Measurements from ENCODE around the gene IQCF6.
"Not testable (repeated sequence)": the region's sequence is repeated elsewhere in the genome, so short reads cannot be mapped to it uniquely, and the experiment has no call there.

IQCF6 gene

DNA sequence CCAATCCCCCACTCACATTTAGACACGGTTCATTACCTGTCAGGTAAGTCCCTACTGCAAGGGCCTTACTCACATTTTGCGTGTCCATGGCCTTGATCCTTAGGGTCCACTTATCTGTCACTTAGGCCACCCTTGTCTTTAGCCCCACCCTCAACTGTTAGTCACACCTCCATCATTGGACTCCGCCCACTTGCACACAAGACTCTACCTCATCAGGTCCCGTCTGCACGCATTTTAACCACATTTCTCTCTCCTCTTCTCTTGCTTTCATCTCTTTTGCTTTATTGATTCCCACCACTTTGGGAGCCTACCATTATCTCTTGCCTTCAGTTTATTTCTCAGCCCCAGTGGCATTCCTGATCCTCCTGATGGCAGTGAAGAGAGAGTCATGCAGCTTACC, at the start of gene IQCF6:
Gene IQCF6, minus strand, starts transcription at position 101 of the 400 bp plus-strand sequence. Its CDS starts 13 bp downstream, at position 88.
- DNase-seq (ENCODE audit: low read depth in 2 of 3, low spot score in 1 of 3): no peak

DNA sequence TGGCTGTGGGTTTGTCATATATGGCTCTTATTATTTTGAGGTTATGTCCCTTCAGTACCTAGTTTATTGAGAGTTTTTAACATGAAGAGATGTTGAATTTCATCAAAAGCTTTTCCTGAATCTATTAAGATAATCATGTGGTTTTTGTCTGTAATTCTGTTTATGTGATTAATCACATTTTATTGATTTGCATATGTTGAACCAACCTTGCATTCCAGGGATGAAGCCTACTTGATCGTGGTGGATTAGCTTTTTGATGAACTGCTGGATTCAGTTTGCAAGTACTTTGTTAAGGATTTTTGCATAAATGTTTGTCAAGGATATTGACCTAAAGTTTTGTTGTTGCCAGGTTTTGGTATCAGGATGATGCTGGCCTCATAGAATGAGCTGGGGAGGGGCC, 49.3 kb upstream of the IQCF6 start:
- no peak for DNase-seq (ENCODE audit: low read depth in 2 of 3, low spot score in 1 of 3)

GRCh38 chr3:51819709-51820406, 40.8 kb upstream of the IQCF6 start:
- DNase-seq (ENCODE audit: low read depth in 2 of 3, low spot score in 1 of 3): peak in 1 of 3 donors; percentile 5

DNA sequence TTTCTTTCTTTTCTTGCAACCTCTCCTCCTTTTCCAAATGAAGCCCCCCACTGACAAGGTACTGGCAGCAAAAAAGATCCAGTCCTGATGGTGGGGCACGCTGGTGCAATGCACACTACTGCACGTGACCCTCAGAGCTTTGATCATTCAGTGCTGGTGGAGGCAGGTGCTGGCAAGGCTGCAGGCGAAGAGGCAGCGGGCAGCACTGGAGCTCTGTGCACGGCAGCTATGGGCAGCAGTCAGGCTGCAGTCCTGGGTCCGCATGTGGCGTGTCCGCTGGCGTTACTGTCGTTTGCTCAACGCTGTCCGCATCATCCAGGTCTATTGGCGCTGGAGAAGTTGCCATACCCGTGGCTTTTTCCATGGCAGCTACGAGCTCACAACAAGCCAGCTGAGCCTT, 40.1 kb upstream of the IQCF6 start:
- no peak for DNase-seq (ENCODE audit: low read depth in 2 of 3, low spot score in 1 of 3)

DNA sequence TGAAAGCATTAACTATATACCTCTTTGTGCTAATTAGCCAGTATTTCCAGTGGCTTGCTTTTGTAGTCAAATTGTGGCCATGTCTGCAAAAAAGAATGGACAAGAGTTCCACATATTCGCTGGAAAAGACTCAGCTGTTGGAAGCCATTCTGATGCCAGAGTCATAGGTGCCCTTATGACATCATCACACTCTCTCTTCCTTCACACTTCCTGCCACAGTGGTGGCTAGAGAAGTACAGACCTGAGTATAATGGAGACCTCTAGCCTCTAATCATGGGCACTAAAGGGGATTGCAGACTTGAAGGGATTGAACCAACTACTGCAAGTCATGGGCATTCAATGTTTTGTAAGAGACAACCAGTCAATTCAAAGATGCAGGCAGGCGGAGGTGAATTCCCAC, 38.3 kb upstream of the IQCF6 start:
- no peak for DNase-seq (ENCODE audit: low read depth in 2 of 3, low spot score in 1 of 3)

DNA sequence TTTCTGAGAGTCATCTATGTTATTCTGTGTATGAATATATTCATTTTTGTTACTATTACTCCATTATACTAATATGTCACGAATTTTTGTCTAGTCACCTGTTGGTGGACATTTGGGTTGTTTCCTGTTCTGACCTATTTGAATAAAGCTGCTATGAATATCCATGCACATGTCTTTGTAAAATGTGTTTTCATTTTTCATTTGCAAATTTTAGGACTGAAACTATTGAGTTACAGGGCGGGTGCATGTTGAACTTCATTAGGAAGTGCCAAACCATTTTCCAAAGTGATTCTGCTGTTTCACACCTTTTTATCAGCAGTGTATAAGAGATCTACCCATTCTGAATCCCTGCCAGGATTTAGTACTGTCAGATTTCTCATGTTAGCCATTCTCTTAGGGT, 37.7 kb upstream of the IQCF6 start:
- DNase-seq (ENCODE audit: low read depth in 2 of 3, low spot score in 1 of 3): no peak

DNA sequence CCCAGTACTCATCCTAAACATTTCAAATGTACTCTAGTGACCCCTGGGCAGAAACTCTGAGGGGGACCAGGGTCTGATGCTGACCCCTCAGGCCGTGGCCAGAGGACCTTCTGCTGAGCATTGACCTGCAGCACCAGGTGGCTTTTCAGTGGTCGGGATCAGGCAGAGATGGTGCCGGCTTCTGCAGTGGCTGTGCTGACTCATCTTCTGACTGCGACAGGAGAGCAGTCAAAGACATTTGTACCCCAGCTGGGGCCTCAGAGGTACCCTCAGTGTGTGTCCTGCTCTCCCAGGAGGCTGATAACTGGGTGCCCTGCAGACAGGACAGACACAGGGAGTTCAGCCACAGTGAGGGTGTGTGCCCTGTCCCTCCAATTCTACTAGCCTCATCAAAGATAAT, 36.6 kb upstream of the IQCF6 start:
- no peak for DNase-seq (ENCODE audit: low read depth in 2 of 3, low spot score in 1 of 3)

DNA sequence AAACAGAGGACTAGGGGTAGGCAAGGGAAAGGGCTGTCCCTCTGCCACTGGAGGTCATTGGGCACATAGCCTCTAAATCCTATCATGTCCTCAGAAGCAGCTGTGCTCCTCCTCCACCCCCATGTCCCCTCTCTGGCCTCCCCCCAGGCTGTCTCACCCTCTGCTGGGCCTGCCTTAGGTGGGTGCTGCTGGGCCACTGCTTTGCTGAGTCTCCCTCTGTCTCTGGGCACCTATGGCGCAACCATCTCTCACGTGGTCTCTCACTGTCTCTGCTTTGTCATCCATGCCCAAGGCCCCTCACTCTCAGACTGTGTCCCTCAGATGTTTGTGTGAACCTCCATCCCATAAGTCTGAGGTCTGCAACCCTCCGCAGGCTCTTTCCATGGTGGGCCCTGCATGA, 35.0 kb upstream of the IQCF6 start:
- no peak for DNase-seq (ENCODE audit: low read depth in 2 of 3, low spot score in 1 of 3)

- DNase-seq (ENCODE audit: low read depth in 2 of 3, low spot score in 1 of 3): no peak
These were observed 34.5 kb upstream of the IQCF6 start for GRCh38 chr3:51813539-51813938.

GRCh38 chr3:51808934-51809333, 29.9 kb upstream of the IQCF6 start:
- no peak for DNase-seq (ENCODE audit: low read depth in 2 of 3, low spot score in 1 of 3)

DNA sequence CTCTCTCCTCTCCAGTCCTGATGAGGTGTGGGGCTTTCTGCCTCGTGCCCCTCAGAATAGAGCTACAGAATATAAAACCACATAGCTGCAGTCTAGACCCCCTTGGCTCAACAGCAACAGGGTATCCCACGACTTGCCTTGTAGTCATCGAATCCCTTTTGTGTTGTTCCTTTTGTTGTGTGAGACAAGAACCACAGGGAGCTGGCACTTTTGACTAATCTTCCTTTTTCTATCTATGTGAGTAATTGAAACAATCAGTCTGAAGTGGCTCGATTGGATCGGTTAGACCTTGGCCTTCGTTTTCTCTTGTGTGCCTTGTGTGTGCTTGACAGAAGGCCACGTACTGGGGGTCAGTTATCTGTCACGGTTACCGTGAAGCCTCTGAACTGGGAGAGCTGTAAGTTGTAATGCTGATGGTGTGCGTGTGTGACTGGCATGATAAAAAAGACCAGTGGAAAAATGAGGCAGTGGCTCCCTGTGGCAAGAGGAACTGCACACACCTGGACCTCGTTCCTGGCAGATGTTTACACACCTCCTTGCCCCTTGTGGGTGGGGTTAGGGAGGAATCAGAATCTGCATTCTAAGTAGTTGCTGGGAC, 23.2 kb upstream of the IQCF6 start:
- no peak for DNase-seq (ENCODE audit: low read depth in 2 of 3, low spot score in 1 of 3)

- no peak for DNase-seq (ENCODE audit: low read depth in 2 of 3, low spot score in 1 of 3)
These were observed 21.7 kb upstream of the IQCF6 start for GRCh38 chr3:51800750-51801125.

GRCh38 chr3:51799879-51800749, 21.1 kb upstream of the IQCF6 start:
- peak in 1 of 3 donors; percentile 56 for DNase-seq (ENCODE audit: low read depth in 2 of 3, low spot score in 1 of 3)

GRCh38 chr3:51798411-51798963, 19.4 kb upstream of the IQCF6 start:
- DNase-seq (ENCODE audit: low read depth in 2 of 3, low spot score in 1 of 3): no peak

- DNase-seq (ENCODE audit: low read depth in 2 of 3, low spot score in 1 of 3): no peak
These were observed 17.8 kb upstream of the IQCF6 start for GRCh38 chr3:51796854-51797253.

DNA sequence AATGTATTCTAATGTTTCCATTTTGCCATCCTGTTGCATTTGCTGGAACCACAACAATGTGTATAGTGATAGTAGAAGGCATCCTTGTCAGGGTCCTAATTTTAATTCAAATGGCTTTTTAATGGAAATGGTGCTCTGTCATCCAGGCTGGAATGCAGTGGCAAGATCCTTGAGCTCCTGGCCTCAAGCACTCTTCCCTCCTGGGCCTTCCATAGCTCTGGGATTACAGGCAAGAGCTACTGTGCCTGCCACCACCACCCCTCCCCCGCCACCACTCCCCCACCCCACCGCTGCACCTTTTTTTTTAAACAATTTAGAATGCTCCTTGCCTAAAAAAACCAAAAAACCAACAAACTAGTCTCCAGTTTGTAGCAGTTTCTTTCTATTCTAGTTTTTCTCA, 15.2 kb upstream of the IQCF6 start:
- DNase-seq (ENCODE audit: low read depth in 2 of 3, low spot score in 1 of 3): no peak

DNA sequence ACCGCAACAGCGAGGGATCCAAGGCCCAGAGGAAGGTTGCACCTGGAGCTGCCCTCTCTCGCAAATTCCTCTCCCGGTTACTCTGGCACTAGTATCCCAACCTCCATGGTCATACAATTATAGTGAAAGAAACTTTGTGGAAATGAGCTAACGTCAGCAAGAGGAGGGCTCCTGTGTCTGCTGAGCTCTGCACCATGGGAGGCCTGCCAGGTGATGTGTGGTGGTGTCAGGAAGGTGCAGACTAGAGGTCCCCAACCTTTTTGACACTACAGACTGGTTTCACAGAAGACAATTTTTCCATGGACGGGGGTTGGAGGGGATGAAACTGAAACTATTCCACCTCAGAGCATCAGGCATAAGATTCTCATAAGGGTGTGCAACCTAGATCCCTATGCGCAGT, 13.2 kb upstream of the IQCF6 start:
- no peak for DNase-seq (ENCODE audit: low read depth in 2 of 3, low spot score in 1 of 3)

GRCh38 chr3:51789437-51789836, 10.4 kb upstream of the IQCF6 start:
- no peak for DNase-seq (ENCODE audit: low read depth in 2 of 3, low spot score in 1 of 3)

- not testable (repeated sequence) for DNase-seq (ENCODE audit: low read depth in 2 of 3, low spot score in 1 of 3)
These were observed 8.5 kb upstream of the IQCF6 start for GRCh38 chr3:51787576-51787975.

DNA sequence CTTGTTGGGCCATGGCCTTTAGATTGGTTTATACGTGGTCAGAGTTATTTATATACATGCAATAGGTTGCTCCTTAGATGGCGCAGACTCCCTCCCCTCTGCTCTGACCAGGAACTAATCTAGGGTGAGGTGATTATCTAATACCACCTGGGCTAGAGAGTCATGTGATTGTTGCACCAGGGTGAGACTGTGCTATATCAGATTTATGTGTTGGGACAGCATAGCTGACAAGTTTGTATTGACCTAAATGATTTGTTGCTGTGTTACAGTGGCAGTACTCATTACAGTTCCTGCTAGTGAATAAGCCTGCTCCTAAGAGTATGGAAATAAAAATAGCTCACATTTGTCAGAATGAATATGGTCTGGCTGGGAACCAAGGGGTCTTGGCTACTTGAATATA, 7.2 kb upstream of the IQCF6 start:
- DNase-seq (ENCODE audit: low read depth in 2 of 3, low spot score in 1 of 3): no peak

DNA sequence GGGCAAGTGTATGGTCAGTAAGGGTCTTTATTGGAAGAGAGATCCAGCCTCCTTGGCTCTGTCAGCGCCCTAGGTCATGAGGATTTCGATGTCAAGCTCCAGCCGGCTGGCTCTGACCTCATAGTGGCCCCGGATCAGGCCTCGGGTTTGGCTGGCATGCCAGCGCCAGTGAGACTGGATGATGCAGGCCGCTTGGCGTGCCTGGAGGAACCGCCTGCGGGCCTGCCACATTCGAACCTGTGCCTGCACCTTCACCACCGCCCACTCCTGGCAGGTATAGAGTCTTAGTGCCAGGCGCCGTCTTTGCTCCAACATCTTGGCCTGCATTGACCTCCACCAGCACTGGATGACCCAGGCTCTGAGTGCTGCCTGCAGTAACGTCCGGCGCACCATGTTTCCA, 483 bp downstream of the IQCF6 start:
- DNase-seq (ENCODE audit: low read depth in 2 of 3, low spot score in 1 of 3): no peak

GRCh38 chr3:51777985-51778384, 1.1 kb downstream of the IQCF6 start:
- no peak for DNase-seq (ENCODE audit: low read depth in 2 of 3, low spot score in 1 of 3)
